ENCODE results near the gene PPP2R3B.

The PPP2R3B gene

DNA sequence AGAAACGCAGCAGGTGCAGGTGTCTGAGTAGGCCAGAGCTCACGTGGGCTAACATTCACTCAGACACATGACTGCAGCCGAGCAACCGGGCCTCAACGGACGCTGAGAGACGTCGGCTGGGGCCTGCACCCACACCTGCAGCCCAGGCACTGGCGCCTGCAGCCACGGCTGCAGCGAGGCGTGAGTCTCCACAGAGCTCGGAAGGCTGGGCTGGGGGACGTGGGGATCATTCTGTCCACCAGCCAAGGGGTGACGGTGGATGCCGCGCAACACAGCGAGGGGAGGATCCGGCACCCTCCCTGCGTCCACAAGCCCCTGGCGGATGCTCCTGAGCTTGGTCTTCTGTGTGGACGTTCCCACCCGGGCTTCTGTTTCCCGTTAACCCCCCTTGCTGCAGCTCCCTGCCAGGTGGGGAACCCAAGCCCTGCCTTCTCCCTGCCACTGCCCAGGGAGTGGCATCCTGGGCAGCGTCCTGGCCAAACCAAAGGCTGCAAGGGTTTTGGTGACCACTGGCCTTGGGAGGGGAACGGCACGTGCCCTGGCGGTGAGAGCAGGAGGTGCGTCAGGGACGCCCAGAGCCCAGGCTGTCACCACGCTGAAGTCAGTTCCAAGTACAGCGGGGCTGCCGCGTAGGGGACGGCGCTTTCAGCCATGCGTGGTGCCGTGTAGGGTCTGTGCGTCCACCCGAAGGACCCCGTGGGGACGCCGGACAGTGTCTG is 16.3 kb downstream of the PPP2R3B start:
- no peak for DNase-seq

DNA sequence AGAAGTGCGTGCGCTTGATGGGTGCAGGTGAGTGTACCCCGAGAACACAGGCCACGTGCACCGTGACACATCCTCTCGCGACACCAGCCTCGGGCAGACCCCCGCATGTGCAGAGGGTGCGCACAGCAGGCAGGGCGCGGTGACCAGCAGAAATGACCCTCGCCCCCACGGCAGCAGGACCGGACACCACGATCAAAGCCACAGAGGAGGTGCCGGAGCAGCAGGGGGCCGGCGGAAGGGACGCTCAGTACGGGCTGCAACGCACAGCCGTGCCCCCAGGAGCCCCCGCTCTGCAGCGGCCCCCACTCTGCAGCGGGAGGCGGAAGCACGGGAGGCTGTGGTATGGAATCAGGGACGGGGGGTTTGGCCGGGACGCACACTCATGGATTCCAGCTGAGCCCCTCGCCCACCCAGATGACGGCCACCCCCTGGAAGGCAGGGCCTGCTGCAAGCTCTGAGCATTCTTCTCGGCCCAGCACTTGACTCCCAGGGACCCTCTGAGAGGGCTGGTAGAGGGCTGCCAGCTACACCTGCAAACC is 17.1 kb downstream of the PPP2R3B start:
- DNase-seq: no peak

DNA sequence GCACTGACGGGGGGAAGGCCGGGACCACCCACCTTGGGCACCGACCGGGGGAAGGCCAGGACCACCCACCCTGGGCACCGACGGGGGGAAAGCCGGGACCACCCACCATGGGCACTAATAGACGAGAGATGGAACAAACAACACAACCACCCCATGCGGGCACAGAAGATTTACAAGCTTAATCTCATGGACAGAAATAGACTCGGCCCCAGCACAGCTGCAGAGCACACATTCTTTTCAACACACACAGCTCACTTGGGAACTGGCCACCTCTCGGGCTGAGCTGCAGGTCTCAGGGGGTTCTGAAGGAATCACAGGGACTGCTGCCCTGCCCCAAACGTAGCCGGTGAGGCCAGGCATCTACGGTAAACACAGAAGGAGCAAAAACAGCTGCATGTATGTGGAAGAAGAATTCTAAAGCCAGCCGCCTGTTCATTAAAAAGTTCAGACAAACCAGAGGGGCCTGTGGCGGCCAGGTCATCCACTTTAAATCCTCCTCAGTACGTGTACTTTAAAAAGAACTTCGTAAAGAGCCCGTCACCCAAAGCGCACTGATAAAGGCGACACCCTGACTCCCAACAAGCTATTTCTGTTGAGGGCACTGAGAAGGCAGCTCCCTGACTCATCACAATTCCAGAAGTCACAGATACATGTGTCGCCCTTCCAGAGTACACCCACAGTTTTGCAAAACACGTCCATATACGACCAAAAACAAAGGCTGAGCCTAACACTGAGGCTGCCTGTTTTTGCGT is 17.7 kb downstream of the PPP2R3B start:
- DNase-seq: no peak

DNA sequence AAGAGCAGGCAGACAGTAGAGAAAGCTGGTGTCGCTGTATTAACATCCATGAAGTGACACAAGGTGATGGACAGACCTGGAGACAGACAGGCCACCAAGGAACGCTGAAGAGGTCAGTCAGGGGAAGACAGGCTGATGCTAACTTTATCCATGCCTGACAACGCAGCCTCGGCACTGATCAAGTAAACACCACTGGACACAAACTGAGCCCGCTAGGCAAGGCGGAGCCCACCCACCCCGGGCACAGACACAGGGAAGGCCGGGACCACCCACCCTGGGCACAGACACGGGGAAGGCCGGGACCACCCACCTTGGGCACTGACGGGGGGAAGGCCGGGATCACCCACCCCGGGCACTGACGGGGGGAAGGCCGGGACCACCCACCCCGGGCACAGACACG is 18.8 kb downstream of the PPP2R3B start:
- no peak for DNase-seq

DNA sequence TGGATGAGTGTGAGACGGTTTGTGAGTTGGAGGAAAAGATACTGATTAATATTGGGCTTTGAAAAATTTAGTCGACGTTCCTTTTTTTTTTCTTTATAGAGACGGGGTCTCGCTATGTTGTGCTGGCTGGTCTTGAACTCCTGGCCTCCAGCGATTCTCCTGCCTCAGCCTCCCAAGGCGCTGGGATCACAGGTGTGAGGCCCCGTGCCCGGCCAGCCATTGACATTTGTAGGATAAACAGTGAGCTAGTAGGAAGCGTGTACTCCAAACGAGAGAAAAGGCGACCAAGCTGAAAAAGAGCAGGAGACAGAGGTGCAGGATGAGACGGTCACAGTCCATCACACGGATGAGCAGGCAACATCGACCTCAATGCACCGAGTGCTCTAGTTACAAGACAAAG is 19.4 kb downstream of the PPP2R3B start:
- DNase-seq: no peak

DNA sequence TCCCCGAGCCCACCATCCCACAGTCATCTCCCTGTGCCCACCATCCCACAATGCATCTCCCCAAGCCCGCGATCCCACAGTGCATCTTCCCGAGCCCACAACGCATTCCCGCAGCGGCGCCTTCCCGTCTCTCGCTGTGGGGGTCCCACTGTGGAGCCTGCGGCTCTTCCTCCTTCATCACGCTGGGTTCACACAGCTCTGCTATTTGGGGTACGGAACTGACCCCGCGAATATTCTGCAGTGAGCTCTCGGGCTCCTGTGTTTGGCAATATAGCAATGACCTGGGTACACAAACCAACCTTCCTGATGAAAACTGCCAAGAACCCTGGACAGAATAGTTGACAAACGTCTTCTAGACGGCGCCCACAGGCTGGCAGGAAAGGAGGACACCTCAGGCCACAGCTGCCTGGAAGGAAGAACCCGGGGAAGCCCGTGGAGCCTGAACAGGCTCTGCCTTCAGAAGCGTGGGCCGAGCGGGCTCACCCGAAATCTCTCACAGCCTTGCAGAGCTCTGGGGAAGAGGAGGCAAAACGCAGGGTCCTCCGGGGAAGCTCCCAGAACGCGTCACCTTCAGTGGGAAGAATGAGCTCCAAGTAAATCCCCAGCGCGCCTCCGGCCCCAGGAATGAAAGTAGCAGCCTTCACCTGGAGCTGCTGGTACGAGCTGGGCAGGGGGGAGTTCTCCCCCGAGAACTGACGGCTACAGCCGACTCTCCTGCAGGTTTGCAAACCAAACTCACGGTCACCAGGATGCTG is 22.9 kb downstream of the PPP2R3B start:
- no peak for DNase-seq

DNA sequence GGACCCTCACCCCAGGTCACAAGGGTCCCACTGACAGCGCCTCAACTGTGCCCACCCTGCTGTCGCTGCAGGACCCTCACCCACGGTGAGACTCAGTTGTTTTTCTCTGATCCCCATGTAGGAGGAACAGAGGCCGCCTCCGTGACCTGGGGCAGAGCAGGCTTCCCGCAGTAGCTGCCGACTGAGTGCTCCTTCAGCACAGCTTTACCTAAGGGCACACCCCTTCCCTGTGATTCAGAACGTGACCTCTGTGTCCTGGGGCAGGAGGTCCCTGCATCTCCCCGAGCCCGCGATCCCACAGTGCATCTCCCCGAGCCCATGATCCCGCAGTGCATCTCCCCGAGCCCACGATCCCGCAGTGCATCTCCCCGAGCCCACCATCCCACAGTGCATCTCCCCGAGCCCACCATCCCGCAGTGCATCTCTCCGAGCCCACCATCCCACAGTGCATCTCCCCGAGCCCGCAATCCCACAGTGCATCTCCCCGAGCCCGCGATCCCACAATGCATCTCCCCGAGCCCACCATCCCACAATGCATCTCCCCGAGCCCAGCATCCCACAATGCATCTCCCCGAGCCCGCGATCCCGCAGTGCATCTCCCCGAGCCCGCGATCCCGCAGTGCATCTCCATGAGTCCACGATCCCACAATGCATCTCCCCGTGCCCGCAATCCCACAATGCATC is 23.6 kb downstream of the PPP2R3B start:
- DNase-seq: no peak

DNA sequence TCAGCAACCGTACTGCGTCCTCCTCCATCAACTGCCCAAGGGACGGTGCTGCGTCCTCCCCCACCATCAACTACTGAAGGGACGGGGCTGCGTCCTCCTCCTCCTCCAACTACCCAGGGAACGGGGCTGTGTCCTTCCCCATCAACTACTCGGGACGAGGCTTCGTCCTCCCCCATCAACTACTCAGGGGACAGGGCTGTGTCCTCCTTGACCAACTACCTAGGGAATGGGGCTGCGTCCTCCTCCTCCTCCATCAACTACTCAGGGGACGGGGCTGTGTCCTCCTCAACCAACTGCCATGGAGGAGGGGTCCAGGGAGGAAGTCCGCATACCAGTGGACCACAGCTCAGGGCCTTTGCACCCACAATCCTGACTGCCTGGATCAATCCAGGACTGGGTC is 24.4 kb downstream of the PPP2R3B start:
- DNase-seq: no peak

DNA sequence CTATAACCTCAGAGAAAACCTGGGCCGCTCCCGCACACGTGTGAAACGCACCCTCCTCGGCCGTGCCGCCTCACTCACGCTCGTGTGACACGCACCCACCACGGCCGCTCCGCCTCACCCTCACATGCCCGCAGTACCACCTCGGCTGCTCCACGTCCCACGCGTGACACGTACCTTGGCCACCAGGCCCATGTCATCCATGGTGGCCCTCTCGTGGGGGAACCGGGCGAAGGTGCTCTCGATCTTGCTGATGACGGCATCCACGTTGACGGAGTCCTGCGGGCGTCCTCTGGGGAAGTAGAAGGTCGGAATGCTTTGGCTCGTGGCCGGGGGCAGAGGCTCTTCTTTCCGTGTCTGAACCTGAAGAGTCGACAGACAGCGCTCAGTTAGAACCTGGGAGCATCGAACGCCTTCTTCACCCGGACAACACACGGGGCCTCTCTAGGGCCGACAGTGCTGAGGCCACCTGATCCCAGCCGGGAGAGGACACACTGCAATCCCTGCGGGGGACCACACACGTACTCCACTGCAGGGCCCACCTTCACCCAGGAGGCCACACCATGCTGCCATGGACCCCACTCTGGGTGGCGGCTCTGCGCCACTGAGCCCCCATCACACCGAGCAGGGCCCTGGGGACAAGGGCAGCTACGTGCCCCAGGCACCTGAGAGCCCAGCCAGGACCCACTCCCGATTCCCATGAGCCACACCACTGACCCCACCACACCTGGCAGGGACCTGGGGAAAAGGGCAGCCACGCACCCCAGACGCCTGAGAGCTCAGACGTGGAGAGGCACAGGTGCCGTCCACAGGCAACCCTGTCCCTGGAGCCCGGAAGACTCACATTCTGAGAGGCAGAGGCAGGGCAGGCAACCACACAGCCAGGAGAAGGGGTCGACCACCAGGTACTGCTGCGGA is 25.2 kb downstream of the PPP2R3B start:
- no peak for DNase-seq

DNA sequence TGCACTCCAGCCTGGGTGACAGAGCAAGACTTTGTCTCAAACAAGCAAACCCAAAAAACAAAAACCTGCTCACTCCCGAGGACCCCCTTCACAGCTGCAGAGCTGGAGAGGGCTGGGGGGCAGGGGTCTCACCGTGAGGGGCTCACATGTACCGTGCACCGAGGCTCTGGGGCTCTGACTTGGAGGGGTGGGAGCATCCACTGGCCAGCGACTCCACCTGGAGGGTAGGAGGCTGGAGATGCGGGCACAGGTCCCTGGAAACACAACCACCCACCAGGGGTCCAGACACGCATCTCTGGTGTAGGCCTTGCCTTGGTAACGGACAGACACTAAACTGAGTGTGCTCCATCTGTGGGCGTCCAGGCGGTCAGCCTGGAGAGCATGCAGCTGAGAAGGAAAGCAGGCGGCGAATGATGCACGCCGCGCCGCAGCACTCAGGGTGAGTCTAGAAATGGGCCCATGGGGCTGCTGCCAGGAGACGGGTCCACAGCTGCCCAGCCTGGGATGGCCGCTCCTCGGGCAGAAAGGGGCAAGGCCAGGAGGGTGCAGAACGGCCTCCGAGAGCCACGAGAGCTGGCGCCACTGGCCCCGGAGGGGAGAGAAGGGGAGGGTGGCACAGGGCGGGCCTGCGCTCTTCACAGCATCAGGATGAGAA is 26.1 kb downstream of the PPP2R3B start:
- no peak for DNase-seq

DNA sequence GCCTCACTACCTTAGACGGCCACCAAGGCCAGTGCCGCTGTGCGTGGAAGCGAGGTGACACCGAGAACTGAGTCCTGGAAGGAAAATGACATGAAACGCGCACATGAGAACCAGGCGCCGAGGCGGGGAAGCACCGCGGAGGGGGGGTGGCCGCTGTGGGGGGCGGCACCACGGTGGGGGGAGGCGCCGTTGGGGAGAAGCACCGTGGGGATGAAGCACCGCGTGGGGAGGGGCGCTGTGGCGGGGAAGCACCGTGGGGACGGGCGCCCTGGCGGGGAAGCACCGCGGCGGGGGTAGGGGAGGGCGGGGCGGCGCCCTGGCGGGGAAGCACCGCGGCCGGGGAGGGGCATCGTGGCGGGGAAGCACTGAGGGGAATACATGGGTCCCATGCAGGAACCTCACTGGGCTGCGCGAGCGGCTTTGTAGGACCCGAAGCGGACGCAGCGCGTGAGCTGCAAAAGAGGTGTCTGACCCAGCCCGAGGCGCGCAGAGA is 28.0 kb downstream of the PPP2R3B start:
- no peak for DNase-seq

DNA sequence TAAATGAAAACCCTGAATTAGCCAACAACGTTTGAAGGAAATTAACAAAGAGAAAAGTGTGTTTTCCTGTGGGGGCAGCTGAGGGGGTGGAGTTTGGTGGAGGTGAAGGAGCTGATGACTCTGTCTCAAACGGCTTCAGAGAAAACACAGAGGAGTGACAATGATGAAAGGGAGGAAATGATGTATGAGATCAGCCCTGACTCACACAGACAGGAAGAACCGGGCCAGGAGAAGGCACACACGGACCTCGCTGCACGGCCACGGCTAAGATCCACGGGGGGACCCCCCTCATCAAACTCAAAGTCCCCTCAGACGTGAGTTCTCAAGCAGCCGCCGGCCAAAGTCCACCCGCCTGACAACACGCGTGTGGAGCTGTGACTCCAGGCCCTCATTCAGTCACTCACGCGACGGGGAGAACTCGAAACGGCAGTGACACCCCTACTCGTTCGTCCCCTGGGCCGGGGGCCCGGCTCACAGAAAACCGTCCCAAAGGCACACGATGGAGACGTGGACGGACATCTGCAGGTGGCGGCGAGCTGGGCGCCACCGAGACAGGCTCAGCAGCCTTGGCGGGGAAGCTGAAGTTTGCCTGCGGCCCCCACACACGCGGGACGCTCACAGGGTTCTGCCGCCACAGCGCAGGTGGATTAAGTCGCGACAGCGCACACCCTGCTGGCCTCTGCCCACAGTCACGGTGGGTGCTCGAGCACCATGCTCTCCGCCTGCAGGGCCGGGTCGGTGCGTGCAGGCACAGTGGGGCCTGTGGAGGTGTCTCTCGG is 28.8 kb downstream of the PPP2R3B start:
- DNase-seq: peak; percentile 2 to 43 (median 24)

DNA sequence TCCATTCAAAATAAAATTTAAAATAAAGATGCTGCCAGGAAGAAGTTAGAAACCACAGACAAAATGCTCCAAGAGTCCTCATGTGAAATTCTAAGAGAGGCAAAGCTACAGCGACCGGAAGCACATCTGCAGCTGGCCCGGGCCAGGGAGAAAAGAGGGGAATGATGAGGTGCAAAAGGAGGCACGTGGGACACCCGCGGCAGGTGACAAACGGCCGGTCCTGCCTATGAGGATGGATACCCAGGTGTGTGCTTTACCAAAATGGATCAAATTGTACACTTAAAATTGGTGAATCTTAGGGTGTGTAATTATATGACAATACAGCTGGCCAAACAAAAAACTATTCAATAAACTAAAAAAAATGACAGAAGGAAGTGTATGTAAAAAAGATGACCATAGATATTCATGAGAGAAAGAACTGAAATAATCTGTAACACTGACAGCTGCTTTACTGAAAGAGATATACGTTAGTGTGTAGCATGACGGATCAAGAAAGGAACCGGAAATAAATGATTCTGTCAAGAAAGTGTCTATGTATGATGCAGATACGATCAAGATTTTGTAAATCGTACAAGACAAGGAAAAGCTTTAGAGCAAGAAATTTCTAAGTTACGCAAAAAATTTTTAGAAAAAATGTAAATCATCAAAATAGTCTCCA is 29.5 kb downstream of the PPP2R3B start:
- DNase-seq: no peak

DNA sequence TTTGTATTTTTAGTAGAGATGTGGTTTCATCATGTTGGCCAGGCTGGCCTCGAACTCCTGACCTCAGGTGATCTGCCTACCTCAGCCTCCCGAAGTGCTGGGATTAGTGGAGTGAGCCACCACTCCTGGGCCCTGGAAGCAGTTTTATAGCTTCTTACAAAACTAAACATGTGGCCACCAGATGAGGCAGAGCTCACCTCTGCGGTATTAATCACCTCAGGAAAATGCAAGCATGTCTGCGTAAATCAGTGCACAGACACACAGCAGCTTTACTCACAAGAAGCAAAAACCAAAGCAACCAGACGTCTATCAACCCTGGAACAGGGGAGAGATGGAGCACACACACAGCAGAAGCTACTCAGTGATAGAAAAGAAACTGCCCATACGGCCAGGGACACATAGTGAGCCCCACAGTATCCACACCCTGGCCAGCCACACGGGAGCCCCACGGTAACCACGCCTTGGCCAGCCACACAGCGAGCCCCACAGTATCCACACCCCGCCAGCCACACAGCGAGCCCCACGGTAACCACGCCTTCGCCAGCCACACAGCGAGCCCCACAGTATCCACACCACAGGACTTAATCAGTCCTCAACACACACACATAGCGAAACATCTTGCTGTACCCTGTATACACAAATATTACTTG is 30.2 kb downstream of the PPP2R3B start:
- DNase-seq: no peak

DNA sequence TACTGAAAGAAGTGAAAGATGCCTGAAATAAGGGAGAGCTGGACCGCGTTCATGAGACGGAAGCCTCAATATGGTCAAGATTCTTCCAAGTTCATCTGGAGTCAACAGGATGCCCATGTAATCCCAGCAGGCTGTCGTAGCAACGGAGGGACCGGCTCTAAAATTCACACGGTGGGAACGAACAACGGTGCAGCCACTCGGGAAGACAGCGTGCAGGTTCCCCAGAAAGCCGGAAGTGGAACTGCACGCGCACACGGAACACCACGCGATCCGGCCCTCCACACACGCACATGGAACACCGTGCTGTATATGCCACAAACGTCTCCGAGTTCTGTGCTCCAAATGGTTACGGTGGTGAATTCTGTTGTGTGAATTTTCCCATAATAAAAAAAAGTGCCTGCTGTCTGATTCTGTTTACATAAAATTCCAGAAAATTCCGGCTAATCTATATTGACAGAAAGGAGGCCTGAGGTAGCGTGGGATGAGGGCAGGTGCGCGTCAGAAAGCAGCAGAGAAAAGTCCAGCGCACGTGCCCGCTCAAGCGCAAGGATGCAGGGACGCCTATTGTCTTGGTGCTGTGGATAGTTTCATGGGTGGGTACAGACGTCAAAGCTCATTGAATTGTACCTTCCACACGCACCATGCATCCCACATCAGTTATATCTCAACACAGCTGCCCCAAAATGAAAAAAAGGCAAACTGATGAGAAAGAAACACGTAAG is 31.2 kb downstream of the PPP2R3B start:
- DNase-seq: no peak

DNA sequence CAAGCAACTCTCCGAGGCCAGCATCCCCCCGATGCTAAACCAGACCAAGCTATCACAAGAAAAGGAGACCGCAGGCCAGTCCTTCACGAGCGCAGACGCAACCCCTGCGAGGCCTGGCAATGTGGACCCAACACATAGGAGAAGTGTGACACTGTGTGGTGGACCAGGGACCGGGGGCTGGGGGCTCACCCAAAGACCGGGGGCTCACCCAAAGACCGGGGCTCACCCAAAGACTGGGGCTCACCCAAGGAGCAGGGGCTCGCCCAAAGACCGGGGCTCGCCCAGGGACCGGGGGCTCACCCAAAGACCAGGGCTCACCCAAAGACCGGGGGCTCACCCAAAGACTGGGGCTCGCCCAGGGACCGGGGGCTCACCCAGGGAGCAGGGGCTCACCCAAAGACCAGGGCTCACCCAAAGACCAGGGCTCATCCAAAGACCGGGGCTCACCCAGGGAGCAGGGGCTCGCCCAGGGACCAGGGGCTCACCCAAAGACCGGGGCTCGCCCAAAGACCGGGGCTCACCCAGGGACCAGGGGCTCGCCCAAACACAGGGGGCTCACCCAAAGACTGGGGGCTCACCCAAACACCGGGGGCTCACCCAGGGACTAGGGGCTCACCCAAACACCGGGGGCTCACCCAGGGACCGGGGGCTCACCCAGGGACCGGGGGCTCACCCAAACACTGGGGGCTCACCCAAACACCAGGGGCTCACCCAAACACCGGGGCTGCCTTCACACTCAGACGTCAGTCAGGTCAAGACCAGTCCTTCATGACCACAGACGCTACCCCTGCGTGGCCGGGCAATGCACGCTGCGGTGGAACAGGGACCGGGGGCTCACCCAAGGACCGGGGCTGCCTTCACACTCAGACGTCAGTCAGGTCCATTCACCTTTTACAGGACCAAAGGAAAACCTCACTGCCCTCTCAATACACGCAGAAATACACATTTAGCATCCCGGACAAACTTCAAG is 32.9 kb downstream of the PPP2R3B start:
- DNase-seq: no peak

All from suppressor macrophage (primary cell).